ENCODE results near the gene NECAB3.

- TF ChIP-seq POLR2A (IDR thresholded peaks at IDR 0.05): no peak
- TF ChIP-seq, protein P1, sequence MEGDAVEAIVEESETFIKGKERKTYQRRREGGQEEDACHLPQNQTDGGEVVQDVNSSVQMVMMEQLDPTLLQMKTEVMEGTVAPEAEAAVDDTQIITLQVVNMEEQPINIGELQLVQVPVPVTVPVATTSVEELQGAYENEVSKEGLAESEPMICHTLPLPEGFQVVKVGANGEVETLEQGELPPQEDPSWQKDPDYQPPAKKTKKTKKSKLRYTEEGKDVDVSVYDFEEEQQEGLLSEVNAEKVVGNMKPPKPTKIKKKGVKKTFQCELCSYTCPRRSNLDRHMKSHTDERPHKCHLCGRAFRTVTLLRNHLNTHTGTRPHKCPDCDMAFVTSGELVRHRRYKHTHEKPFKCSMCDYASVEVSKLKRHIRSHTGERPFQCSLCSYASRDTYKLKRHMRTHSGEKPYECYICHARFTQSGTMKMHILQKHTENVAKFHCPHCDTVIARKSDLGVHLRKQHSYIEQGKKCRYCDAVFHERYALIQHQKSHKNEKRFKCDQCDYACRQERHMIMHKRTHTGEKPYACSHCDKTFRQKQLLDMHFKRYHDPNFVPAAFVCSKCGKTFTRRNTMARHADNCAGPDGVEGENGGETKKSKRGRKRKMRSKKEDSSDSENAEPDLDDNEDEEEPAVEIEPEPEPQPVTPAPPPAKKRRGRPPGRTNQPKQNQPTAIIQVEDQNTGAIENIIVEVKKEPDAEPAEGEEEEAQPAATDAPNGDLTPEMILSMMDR (IDR thresholded peaks at IDR 0.05): no peak
Measured at GRCh38 chr20:33702861-33703260, 28.6 kb upstream of the NECAB3 start.

Measured in vagina (tissue), 2 donors.